ENCODE data around the gene PHKA2.

GRCh38 chrX:19007868-19008267 is 24.0 kb upstream of the PHKA2 start:
- TF ChIP-seq CTCF (IDR thresholded peaks at IDR 0.05) (no peak), ZFX (IDR thresholded peaks at IDR 0.05; ENCODE audit: borderline replicate concordance) (no peak)
